ENCODE results near the gene PCYT1A.

- no peak for TF ChIP-seq CTCF (IDR thresholded peaks at IDR 0.05)
- no peak for TF ChIP-seq POLR2AphosphoS5 (IDR thresholded peaks at IDR 0.05)
- no peak for TF ChIP-seq POLR2A (IDR thresholded peaks at IDR 0.05)
These were observed 4.9 kb upstream of the PCYT1A start for GRCh38 chr3:196292286-196292923.

All from breast epithelium (tissue), 3 donors.